Stimulated activated CD8-positive, alpha-beta memory T cell treated with anti-CD3 and anti-CD28 coated beads, Interleukin-12 subunit alpha, Interleukin-12 subunit beta, amount 100 ng/mL, for 4 hours (primary cell): ENCODE data around the gene WDR36.

Experiments used
- DNase-seq: peaks from one replicate; pipeline ENCODE4 v3.0.0-alpha.2; 2020; ENCODE audit warnings: low read depth

WDR36 gene

GRCh38 chr5:111092062-111092853 lies at the start of gene WDR36:
WDR36 (plus strand) TSS chr5:111092348; CDS start chr5:111092457, 109 bp downstream.
- peak; percentile 80 for DNase-seq

GRCh38 chr5:111043712-111044506 lies 48.2 kb upstream of the WDR36 start:
- DNase-seq: no peak

GRCh38 chr5:111058064-111058463 lies 34.1 kb upstream of the WDR36 start:
- no peak for DNase-seq

- no peak for DNase-seq
Measured at GRCh38 chr5:111060169-111060568, 32.0 kb upstream of the WDR36 start.

GRCh38 chr5:111061618-111062017 lies 30.5 kb upstream of the WDR36 start:
- DNase-seq: no peak

GRCh38 chr5:111063709-111064322 lies 28.3 kb upstream of the WDR36 start:
- DNase-seq: no peak

GRCh38 chr5:111066261-111066938 lies 25.7 kb upstream of the WDR36 start:
- no peak for DNase-seq

- no peak for DNase-seq
Measured at GRCh38 chr5:111068213-111068612, 23.9 kb upstream of the WDR36 start.

- no peak for DNase-seq
Measured at GRCh38 chr5:111069839-111070238, 22.3 kb upstream of the WDR36 start.

GRCh38 chr5:111070272-111071134 lies 21.6 kb upstream of the WDR36 start:
- DNase-seq: no peak

GRCh38 chr5:111071413-111071812 lies 20.7 kb upstream of the WDR36 start, which contains the start of gene TSLP:
TSLP (plus strand) TSS chr5:111071713; CDS start chr5:111071891, 178 bp downstream.
- no peak for DNase-seq

GRCh38 chr5:111072949-111073682 lies 19.0 kb upstream of the WDR36 start:
- DNase-seq: peak; percentile 39

- DNase-seq: no peak
Measured at GRCh38 chr5:111074244-111074643, 17.9 kb upstream of the WDR36 start.

- DNase-seq: no peak
Measured at GRCh38 chr5:111075520-111075919, 16.6 kb upstream of the WDR36 start.

GRCh38 chr5:111076091-111076490 lies 16.1 kb upstream of the WDR36 start:
- DNase-seq: no peak

- DNase-seq: no peak
Measured at GRCh38 chr5:111077678-111078077, 14.5 kb upstream of the WDR36 start.

GRCh38 chr5:111079846-111080245 lies 12.3 kb upstream of the WDR36 start:
- DNase-seq: no peak

- DNase-seq: no peak
Measured at GRCh38 chr5:111083323-111083722, 8.8 kb upstream of the WDR36 start.

- DNase-seq: no peak
Measured at GRCh38 chr5:111095982-111096381, 3.8 kb downstream of the WDR36 start.

GRCh38 chr5:111099058-111099778 lies 7.1 kb downstream of the WDR36 start:
- no peak for DNase-seq
